NCI-H2081 (cell line): Measurements from ENCODE around the gene ZNF423.

Source experiments
- DNase-seq, 2 experiments: peaks; one replicate each; lab custom pipeline; 2025; lab: John Stamatoyannopoulos, UW

Gene ZNF423

GRCh38 chr16:49825041-49825440 lies 30.9 kb downstream of the ZNF423 start:
- DNase-seq: no peak

DNA sequence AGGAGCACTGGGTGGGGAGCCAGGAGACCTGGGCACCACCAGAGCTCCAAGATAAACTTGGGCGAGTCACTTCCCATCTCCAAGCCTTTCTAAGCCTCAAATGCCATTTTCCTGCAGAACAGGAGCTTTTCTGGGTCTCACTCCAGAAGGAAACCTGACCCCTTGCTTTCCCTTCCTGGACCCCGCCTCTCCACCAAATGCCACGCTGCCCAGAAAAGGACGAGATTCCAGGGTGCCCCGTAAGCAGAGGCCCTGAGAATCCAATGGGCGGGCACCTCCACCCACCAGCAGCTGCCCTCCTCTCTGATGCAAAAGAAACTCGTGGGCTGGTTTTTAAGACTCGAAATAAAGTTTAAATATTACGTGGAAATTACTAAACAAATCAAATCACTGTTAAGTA lies 31.3 kb downstream of the ZNF423 start:
- DNase-seq: no peak

DNA sequence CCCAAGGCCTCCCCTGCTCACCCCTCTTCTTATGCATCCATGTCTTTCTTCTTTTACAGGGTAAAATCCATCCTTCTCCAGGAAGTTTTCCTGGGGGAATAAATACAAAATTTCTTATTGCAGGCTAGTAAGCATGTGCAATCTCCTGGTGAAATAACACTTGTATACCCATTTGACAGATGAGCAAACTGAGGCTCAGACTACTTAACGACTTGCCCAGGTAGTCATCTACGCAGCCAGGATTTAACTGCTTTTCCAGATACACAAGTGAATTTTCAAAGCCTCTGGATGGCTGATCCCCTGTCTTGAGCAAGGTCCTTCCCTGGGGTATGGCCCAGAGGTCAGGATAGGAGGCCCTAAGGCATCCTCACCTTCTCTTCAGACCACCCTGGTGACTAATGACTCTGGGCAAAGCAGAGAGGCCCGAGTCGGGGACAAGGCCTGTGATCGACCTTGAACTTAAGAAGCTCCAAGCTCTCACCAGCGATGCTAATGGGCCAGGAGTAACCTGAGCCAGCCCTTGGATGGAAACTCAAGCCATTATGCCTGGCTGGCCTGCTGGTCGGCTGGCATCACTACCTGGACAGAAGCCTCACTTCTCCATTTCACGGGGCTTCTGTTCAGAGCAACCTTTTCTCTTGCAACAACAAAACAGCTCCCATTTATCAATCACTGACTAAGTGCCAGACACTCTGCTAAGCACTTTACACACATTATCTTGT lies 33.1 kb downstream of the ZNF423 start:
- no peak for DNase-seq

GRCh38 chr16:49821614-49822282 lies 34.2 kb downstream of the ZNF423 start:
- no peak for DNase-seq

- DNase-seq: no peak
These were observed 34.8 kb downstream of the ZNF423 start for GRCh38 chr16:49821156-49821555.

DNA sequence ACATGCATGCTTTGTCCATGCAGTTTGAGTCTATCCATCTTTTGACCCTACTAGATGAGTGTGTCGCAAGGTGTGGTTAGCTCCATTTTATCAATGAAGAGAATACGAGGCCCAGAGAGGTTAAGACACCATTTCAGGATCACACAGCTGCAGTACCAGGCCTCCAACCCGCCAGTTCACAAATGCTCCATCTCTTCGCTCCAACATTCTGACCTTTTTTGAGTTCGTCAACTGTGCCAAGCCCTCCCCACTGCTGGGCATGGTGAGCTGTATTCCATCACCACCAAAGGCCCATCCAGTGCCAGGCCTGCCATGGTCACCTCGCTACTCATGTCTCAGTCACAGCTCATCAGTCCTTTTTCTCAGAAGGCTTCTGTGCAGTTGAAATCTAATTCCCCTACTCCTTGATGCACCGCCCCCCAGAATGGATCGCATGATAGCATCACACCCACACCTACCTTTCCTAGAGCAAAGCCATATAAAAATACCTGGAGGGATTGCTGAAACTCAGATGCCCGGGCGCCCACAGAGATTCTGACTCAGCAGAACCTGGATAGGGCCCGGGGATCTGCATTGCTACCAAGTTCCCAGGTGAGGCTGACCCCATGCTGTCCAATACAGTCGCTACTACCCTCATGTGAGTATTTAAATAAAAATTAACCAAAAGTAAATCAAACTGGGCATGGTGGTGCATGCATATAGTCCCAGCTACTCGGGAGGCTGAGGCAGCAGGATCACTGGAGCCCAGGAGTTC lies 38.0 kb downstream of the ZNF423 start:
- no peak for DNase-seq

DNA sequence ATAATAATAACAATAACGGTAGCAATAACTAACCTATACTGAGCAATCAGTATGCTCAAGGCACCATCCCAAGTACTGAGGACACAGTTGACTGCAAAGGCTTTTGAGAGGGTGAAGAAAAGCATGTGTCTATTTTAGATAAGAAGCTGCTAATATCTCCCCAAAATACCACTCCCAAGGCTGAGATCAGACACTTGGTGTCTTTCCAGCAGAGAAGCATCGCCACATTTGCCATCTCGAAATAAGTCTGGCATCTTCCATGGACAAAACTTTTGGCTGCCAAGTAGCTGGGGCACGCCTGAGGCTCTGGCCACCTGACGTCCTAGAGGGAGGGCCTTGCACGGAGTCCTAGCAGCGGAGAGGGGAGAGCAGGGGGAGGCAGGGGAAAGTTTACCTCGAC lies 39.0 kb downstream of the ZNF423 start:
- DNase-seq: no peak

- DNase-seq: no peak
These were observed 44.1 kb downstream of the ZNF423 start for GRCh38 chr16:49811644-49812334.

DNA sequence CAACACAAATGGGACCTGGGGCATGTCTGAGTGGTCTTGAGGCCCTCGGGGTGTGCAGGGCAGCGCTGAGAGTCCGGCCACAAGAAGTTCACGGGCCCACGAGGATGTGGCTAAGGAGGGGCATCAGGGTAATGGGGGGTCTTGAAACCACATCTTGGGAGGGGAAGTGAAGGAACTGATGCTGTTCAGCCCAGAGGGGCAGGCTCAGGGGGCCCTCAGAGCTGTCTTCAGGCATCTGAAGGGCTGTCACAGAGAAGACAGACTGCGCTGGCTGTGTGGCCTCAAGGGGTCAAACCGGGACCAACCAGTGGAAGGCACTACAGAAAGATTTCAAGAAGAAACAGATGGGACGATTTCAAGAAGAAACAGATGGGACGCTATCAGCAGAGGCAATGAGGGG lies 45.1 kb downstream of the ZNF423 start:
- DNase-seq: no peak

- DNase-seq: no peak
These were observed 46.4 kb downstream of the ZNF423 start for GRCh38 chr16:49809561-49809960.

GRCh38 chr16:49809062-49809461 lies 46.9 kb downstream of the ZNF423 start:
- DNase-seq: no peak

- no peak for DNase-seq
These were observed 49.5 kb downstream of the ZNF423 start for GRCh38 chr16:49806446-49806845.

- no peak for DNase-seq
These were observed 54.6 kb downstream of the ZNF423 start for GRCh38 chr16:49801290-49801689.

- DNase-seq: no peak
These were observed 55.0 kb downstream of the ZNF423 start for GRCh38 chr16:49800876-49801275.

DNA sequence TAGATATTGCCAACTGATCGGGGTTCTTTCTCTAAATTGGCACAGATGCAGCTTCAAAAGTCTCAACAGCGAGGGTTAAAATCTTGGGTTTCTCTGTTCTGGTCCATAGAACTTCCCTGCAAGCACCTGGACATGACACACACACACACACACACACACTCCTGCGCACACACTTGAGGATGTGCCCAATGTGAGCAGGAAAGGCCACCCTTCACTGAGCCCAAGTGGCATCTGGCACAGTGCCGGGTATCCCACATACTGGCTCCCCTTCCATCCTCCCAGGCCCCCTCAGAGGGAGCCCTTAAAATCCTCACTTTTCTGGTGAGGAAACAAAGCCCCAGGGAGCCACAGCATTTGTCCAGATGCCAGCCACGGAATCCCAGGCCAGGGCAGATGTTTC lies 55.5 kb downstream of the ZNF423 start:
- no peak for DNase-seq

GRCh38 chr16:49799172-49799571 lies 56.7 kb downstream of the ZNF423 start:
- DNase-seq: no peak

DNA sequence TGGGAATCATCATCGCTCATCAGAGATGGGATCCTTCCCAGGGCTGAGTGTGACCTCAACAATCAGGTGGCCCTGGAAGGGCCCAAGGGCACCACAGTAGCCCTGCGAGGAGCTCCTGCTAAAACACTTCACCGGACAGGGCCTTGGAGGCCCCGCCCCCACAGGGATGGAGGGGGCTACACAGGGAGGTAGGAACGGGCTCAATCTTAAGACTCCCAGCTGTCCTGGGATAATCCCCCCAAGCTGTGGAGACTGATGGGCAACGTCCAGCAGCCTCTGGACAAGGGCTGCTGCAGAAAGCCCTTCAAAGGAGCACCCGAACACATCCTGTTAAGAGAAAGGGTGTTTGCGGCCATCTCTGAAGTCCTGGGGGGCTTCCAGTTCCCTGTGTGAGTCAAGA lies 60.4 kb downstream of the ZNF423 start:
- DNase-seq: no peak

DNA sequence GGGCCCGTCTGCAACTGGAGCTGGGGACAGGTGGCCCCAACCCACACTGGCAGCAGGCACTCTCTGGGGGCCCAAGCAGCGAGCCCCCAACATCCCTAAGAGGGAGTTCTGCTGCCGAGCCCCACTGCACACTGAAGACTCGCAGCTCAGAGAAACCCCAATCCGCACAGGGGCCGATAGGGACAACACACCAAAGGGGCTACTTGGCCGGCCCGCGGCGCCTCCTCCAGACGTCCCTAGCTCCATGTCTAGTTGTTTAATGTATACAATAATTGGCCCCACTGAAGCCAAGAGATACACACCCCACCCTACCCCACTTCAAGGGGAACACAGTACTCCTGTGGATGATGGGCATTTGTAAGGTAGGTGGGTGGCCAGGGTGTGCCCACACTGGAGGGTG lies 62.7 kb downstream of the ZNF423 start:
- no peak for DNase-seq

GRCh38 chr16:49789616-49790015 lies 66.3 kb downstream of the ZNF423 start:
- no peak for DNase-seq

- no peak for DNase-seq
These were observed 66.9 kb downstream of the ZNF423 start for GRCh38 chr16:49788986-49789385.

DNA sequence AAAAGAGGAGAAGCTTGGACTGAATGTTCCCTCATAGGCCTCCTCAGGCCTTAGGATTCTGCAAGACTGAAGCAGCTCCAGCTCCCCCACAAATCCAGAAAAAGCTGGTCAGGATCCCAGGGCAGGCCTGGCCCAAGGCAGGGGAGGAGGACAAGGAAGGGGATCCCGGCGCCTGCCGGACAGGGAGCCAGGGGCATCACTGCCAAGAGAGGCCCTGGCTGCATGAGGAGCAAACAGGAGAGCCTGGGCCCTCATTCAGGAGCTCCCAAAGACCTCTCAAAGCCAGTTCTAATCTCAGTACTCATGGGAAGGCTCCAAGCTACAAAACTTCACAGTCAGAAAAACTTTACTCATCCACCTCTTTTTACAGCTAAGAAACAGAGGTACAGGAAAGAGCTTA lies 67.3 kb downstream of the ZNF423 start:
- DNase-seq: no peak

- DNase-seq: no peak
These were observed 68.9 kb downstream of the ZNF423 start for GRCh38 chr16:49786926-49787557.
